PC-3 (cell line): ENCODE measurements around the gene ALOXE3.

Experiments used
- EZH2 ChIP-seq: fragments of 300-600 bp; sonication (generic); IDR thresholded peaks from one replicate; pipeline ENCODE4 v1.6.1; 2017; ENCODE audit warnings: antibody characterized with exemption, mild to moderate bottlenecking, low read length; ENCODE audit not compliant: unreplicated experiment
- EZH2phosphoT487 ChIP-seq: fragments of 300-600 bp; sonication (generic); IDR thresholded peaks from 2 replicates; pipeline ENCODE4 v1.6.1; 2018; ENCODE audit warnings: mild to moderate bottlenecking, antibody characterized with exemption, low read length, borderline replicate concordance
- TF ChIP-seq, protein P1 (sequence below): fragments of 300-600 bp; sonication (generic); conservative IDR thresholded peaks from 2 replicates; pipeline ENCODE4 v1.5.1; 2017; ENCODE audit warnings: antibody characterized with exemption, low read depth, mild to moderate bottlenecking, low read length

DNA sequence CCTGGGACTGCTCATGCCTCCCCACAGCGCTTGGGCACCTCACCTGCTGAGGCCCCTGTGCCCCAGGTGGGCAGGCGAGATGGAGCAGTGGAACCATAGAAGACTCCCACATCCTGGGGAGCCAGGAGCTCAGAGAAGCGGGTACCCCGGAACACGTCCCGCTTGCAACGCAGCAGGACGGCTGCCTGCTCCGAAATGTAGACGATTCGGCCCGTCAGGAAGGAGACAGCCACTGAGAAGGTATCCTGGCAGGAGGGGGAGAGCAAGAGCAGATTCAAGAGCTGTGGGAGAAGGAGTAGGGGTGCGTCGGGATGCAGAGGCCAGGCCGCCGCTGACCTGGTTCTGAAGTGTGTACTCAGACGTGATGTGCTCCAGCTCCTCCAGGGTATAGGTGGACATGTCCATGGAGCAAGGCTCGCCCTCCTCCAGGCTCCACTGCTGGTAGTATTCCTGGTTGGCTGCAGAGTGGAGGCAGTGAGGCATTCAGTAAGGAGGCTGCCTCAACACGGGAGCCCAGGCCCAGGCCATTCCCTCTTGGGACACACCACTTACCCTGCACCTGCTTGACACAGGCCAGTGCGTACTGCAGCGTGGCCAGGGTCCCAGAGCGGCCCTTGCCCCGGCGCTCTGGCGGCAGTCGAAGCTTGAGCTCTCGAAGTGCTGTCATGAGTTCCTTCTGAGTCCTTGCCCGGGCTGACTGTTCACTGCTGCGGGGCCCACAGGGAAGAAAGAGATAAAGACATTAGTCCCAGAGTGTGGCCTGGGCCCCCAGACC is 31.3 kb upstream of the ALOXE3 start:
- TF ChIP-seq, protein P1, sequence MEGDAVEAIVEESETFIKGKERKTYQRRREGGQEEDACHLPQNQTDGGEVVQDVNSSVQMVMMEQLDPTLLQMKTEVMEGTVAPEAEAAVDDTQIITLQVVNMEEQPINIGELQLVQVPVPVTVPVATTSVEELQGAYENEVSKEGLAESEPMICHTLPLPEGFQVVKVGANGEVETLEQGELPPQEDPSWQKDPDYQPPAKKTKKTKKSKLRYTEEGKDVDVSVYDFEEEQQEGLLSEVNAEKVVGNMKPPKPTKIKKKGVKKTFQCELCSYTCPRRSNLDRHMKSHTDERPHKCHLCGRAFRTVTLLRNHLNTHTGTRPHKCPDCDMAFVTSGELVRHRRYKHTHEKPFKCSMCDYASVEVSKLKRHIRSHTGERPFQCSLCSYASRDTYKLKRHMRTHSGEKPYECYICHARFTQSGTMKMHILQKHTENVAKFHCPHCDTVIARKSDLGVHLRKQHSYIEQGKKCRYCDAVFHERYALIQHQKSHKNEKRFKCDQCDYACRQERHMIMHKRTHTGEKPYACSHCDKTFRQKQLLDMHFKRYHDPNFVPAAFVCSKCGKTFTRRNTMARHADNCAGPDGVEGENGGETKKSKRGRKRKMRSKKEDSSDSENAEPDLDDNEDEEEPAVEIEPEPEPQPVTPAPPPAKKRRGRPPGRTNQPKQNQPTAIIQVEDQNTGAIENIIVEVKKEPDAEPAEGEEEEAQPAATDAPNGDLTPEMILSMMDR = no peak
- TF ChIP-seq EZH2 (no peak), EZH2phosphoT487 (no peak)
